Tibial nerve (tissue), 4 donors: Measurements from ENCODE around the gene NAGA.
"Not testable (repeated sequence)": the region's sequence is repeated elsewhere in the genome, so short reads cannot be mapped to it uniquely, and the experiment has no call there.

Experiments
- CTCF ChIP-seq, 5 experiments: fragments of 200-600 bp in 3 of 5; fragments of 450-650 bp in 2 of 5; sonication (generic) in 3 of 5; IDR thresholded peaks; one replicate each; pipeline ENCODE4 v1.5.1; 2016 to 2019; ENCODE audit warnings: antibody characterized with exemption in 5 of 5, mild to moderate bottlenecking in 3 of 5, moderate library complexity in 2 of 5
- EP300 ChIP-seq, 2 donors: sonication (generic); formaldehyde crosslinking; IDR thresholded peaks; one replicate each; pipeline ENCODE4 v1.6.1; 2017; ENCODE audit warnings: antibody characterized with exemption in 2 of 2, mild to moderate bottlenecking in 1 of 2
- POLR2A ChIP-seq, 2 donors: fragments of 450-650 bp; IDR thresholded peaks; one replicate each; pipeline ENCODE4 v1.6.1; 2017; ENCODE audit warnings: antibody characterized with exemption in 2 of 2, mild to moderate bottlenecking in 2 of 2, moderate library complexity in 2 of 2

GRCh38 chr22:42104332-42104860 is 33.8 kb upstream of the NAGA start:
- TF ChIP-seq POLR2A, EP300, CTCF (IDR thresholded peaks at IDR 0.05): not testable (repeated sequence)
